Fibroblast of gingiva (primary cell): ENCODE measurements around the gene ZNF865.
"Not testable (repeated sequence)": the region's sequence is repeated elsewhere in the genome, so short reads cannot be mapped to it uniquely, and the experiment has no call there.

Experiments
- DNase-seq: peaks from one replicate; pipeline ENCODE4 v3.0.0-alpha.2; 2011; ENCODE audit warnings: low read depth

Gene ZNF865

GRCh38 chr19:55605637-55606470 is at the start of gene ZNF865:
TSS of gene ZNF865 (plus strand) at chr19:55605647. CDS start at chr19:55613619, 7,972 bp downstream.
- DNase-seq: peak; percentile 77

GRCh38 chr19:55559684-55560083 is 45.8 kb upstream of the ZNF865 start:
- DNase-seq: no peak

- no peak for DNase-seq
Measured at GRCh38 chr19:55563261-55563690, 42.2 kb upstream of the ZNF865 start.

- no peak for DNase-seq
Measured at GRCh38 chr19:55566823-55567222, 38.6 kb upstream of the ZNF865 start.

GRCh38 chr19:55567708-55568328 is 37.6 kb upstream of the ZNF865 start:
- DNase-seq: no peak

- not testable (repeated sequence) for DNase-seq
Measured at GRCh38 chr19:55569477-55569876, 36.0 kb upstream of the ZNF865 start.

- DNase-seq: not testable (repeated sequence)
Measured at GRCh38 chr19:55573929-55574328, 31.5 kb upstream of the ZNF865 start.

GRCh38 chr19:55576746-55577145 is 28.7 kb upstream of the ZNF865 start:
- no peak for DNase-seq

- DNase-seq: no peak
Measured at GRCh38 chr19:55578031-55578760, 27.3 kb upstream of the ZNF865 start.

- no peak for DNase-seq
Measured at GRCh38 chr19:55578761-55579747, 26.4 kb upstream of the ZNF865 start.

- DNase-seq: peak; percentile 44
Measured at GRCh38 chr19:55579766-55580621, 25.5 kb upstream of the ZNF865 start.

GRCh38 chr19:55580628-55581144 is 24.8 kb upstream of the ZNF865 start, which contains the start of gene ZNF579:
TSS of gene ZNF579 (minus strand) at chr19:55580848. CDS start at chr19:55579639, 1,209 bp downstream.
- peak; percentile 88 for DNase-seq

GRCh38 chr19:55581145-55581822 is 24.2 kb upstream of the ZNF865 start:
- DNase-seq: no peak

GRCh38 chr19:55581823-55582223 is 23.6 kb upstream of the ZNF865 start:
- DNase-seq: no peak

- DNase-seq: not testable (repeated sequence)
Measured at GRCh38 chr19:55582284-55582683, 23.2 kb upstream of the ZNF865 start.

- peak; percentile 38 for DNase-seq
Measured at GRCh38 chr19:55583897-55584296, 21.6 kb upstream of the ZNF865 start.

GRCh38 chr19:55584871-55585270 is 20.6 kb upstream of the ZNF865 start:
- DNase-seq: no peak

GRCh38 chr19:55585658-55586339 is 19.6 kb upstream of the ZNF865 start:
- DNase-seq: peak; percentile 30
